Erythroblast (primary cell): ENCODE data around the gene CNTFR.

Experiments
- DNase-seq, 2 experiments: peaks; one replicate each; lab custom pipeline; 2025; lab: John Stamatoyannopoulos, UW
- GATA1 ChIP-seq: IDR thresholded peaks from 2 replicates; pipeline ENCODE4 v1.6.1; 2011; ENCODE audit warnings: low read depth, mild to moderate bottlenecking, control low read depth, low read length, moderate library complexity
- POLR2A ChIP-seq: IDR thresholded peaks from 2 replicates; pipeline ENCODE4 v1.6.1; 2011; ENCODE audit warnings: mild to moderate bottlenecking, low read length

The CNTFR gene

DNA sequence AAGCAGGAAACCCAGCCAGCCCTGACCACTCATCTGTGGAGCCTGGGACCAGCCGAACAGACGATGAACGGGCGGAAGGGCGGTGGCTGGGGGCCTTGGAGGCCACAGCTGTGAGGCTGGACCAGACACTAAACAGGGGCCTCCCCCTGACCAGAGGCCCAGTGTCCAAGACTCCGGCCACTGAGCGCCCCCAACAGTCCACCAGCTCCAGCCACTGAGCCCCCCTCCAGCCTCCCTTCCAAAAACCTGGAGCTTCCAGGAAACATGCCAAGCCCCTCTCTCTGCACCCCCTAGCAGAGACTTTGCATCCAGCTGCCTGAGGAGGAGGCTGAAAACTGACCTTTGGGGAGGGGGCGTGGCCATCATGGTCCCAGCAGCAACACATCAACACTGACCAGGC is 23.2 kb downstream of the CNTFR start:
- TF ChIP-seq GATA1 (no peak), POLR2A (no peak)
- no peak for DNase-seq

DNA sequence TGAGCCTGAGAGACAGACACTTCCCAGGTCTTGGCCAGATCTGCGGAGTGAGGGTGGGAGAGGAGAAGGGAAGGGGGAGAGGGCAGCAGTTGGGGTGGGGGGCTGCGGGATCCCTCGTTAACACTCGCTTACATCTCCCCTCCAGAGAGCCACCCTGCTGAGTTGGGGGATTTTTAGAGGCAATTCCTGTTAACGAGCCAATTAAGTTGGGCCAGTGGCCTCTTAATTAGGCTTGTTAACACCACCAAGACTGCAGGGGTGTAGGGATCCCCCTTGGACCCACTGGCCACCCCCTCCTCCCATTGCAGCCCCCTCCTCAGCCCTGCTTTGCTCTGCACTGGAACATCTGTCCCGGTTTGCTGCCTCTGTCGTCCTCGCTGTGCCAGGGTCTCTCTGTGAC is 23.7 kb downstream of the CNTFR start:
- no peak for DNase-seq
- TF ChIP-seq GATA1 (no peak), POLR2A (no peak)

- DNase-seq, result no peak
- no peak for TF ChIP-seq POLR2A
- TF ChIP-seq GATA1, result no peak
These were observed 24.9 kb downstream of the CNTFR start for GRCh38 chr9:34564617-34565016.

GRCh38 chr9:34563262-34563661 is 26.3 kb downstream of the CNTFR start:
- no peak for TF ChIP-seq GATA1
- no peak for TF ChIP-seq POLR2A
- no peak for DNase-seq

DNA sequence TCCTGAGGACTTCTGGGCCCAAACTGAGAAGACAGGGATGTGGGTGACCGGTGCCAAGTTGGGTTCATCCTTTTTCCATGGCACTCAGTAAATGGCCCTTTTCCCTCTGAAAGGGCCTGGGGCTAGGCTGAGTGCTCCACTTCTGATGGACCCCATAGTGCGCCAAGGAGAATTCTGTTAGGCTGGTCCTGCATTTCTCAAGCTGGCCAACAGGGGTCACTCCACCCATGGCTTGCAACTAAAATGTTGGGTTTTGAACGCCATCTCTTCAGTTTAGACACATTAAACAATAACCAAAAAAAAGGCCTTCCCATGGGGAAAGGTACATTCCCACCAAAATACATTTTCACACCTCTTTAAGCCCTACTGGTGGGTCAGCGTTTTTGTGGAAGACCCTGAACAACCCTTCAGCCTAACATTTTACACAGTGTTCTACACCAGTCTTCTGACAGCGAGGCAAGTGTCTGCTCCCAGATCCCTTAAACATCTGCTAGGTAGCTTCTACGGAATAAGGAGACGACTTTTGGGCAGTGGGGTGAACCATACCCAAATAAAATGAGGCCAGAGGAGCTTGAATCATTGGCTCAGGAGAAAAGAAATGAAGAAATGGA is 27.3 kb downstream of the CNTFR start:
- TF ChIP-seq POLR2A, result no peak
- TF ChIP-seq GATA1, result no peak
- DNase-seq, result peak; percentile 32 to 61

DNA sequence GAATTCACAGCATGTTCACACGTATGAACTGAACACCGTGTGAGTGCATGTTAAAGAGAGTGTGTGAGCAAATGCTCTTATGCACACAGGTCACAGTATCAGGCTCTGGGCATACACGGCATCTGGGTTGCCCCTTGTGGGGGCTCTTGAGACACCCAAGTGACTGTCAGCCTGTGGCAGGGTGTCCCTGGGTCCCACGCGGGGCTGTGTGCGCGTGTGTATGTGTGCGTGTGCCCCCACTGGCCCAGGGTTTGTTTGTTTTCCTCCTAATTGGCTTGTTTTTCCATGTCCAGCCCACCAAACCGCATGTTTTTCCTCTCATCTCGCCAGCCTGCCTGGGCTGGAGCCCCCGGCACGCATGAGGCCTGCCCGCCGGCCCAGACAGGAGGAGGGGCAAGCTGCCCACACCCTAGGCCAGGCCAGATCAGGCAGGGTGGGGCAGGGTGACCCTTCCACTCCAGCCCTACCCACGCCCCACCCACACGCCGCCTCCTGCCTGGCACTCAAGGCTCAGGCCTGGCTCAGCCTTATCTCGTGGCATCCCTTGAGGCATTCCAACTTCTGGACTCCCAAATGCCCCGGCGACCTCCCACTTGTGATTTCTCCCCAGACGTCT is 28.8 kb downstream of the CNTFR start:
- TF ChIP-seq GATA1, result no peak
- TF ChIP-seq POLR2A, result no peak
- no peak for DNase-seq

DNA sequence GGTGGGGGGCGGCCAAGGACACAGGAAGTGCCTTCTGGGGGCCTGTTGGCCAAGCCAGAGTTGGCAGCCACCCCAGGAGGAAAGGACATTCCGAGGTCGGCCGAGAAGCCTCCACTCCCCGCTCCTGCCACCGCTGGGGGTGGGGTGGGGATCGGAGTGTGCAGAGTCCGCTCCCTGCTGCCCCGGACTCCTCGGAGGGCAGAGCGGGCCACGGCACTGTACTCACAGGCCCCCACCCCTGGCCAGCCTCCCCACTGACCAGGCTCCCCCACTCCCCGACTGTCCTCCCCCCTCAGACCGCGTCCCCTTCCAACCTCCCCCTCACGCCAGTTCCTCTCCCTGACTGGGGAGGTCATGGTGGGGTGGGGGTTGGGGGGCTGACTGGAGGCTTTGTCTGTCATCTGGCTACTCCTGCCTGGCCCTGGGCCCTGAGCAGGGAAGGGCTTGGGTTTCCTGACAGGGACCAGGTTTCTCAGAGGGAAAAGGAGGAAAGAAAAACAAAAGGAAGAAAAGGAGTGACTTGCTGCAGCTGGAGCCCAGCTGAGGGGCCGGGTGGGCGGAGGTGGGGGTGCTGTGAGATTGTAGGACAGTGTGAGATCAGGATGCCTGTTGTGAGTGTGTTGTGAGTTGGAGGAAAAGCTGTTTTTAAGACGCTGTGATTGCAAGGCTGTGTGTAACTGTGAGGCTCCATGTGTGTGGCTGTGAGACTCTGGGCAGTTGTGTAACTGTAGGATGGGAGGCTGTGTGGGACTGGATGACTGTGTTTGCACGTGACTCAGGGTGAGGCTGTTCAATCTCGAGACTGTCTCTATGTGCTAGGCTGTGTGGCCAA is 29.7 kb downstream of the CNTFR start:
- no peak for TF ChIP-seq POLR2A
- TF ChIP-seq GATA1, result no peak
- no peak for DNase-seq

GRCh38 chr9:34558919-34559623 is 30.5 kb downstream of the CNTFR start:
- no peak for TF ChIP-seq GATA1
- TF ChIP-seq POLR2A, result no peak
- no peak for DNase-seq

GRCh38 chr9:34558364-34558763 is 31.2 kb downstream of the CNTFR start:
- no peak for TF ChIP-seq POLR2A
- TF ChIP-seq GATA1, result no peak
- no peak for DNase-seq

- TF ChIP-seq GATA1 (no peak), POLR2A (no peak)
These were observed 31.9 kb downstream of the CNTFR start for GRCh38 chr9:34557426-34558321.

DNA sequence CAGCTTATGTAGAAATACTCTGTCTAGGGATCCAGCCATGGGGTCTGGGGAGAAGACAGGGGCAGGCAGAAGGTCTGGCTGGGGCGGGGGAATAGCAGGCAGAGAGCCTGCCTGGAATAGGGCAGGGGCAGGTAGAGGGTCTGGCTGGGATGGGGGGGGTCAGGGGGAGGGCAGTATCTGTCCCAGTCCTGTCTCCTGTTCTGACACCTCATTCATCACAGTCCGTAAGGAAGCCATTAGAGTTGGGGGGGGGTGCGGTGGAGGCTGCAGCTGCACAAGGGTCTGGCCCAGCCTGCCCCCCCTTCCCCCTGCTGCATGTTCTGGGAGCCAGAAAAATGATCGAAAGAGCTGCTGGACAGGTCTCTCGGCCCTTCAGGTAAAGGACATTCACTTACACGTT is 32.6 kb downstream of the CNTFR start:
- TF ChIP-seq POLR2A (no peak), GATA1 (no peak)
- no peak for DNase-seq

More at GRCh38 chr9:34557426-34558321, 31.9 kb downstream of the CNTFR start:
- DNase-seq, result no peak

DNA sequence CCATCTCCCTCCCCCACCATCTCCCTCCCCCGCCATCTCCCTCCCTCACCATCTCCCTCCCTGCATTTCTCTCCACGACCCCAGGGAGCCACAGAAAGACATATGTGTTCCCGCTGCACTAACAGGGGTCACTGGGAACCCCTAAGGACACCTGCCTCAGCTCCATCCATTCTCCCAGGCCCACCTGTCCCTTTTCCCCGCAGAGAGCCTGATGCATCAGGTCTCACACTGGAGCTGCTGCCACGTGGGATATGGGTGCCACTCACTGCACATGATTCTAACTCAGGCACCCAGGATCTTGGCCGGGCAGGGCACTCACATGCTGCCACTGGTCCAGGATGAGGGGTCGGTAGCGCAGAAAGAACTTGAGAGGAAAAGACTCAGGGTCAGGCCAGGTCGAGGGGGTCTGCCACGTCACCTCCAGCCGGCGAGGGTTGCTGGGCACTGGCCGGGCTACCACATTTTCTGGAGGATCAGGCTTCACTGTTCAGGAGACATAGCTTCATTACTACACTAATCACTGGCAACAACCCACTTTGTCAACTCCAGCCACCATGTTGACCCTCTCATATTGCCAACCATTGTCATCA is 33.5 kb downstream of the CNTFR start:
- TF ChIP-seq GATA1 (no peak), POLR2A (no peak)
- no peak for DNase-seq
